CD8-positive, alpha-beta memory T cell (primary cell): Measurements from ENCODE around the gene EPB41L4A. TPM values are rescaled to one million over a fixed set of nuclear protein-coding genes. Genes with fewer than 3 reads are reported as not detected.

ENCODE experiments used
- CTCF ChIA-PET: fragments of 350-600 bp; sonication (Branson Sonifier 250); formaldehyde crosslinking; loops from one replicate; lab custom pipeline; 2021; ENCODE audit warnings: antibody characterized with exemption; lab: Charles Lee
- POLR2A ChIA-PET: fragments of 350-600 bp; sonication (Branson Sonifier 250); formaldehyde crosslinking; loops from one replicate; lab custom pipeline; 2021; ENCODE audit warnings: antibody characterized with exemption; lab: Charles Lee
- DNase-seq, 5 donors: peaks; one replicate each; pipeline versions ENCODE4 v3.0.0 to v3.0.0-alpha.2; 2020 to 2022; ENCODE audit warnings: mixed read lengths in 1 of 5
- H3K27ac ChIP-seq: one replicate; pipeline ENCODE4 v1.7.0; 2013; ENCODE audit warnings: low read depth, mild to moderate bottlenecking, low read length, moderate library complexity
- H3K27me3 ChIP-seq: 2 replicates; pipeline ENCODE4 v1.7.0; 2013; ENCODE audit warnings: low read length, mild to moderate bottlenecking; ENCODE audit not compliant: insufficient read depth, poor library complexity, severe bottlenecking
- H3K36me3 ChIP-seq: 2 replicates; pipeline ENCODE4 v1.7.0; 2013; ENCODE audit warnings: mild to moderate bottlenecking, low read length, moderate library complexity; ENCODE audit not compliant: insufficient read depth
- H3K4me1 ChIP-seq: 2 replicates; pipeline ENCODE4 v1.7.0; 2013; ENCODE audit warnings: mild to moderate bottlenecking, low read length, moderate library complexity; ENCODE audit not compliant: insufficient read depth
- H3K4me3 ChIP-seq: 2 replicates; pipeline ENCODE4 v1.7.0; 2013; ENCODE audit warnings: mild to moderate bottlenecking, low read length
- H3K9me3 ChIP-seq: 2 replicates; pipeline ENCODE4 v1.7.0; 2013; ENCODE audit warnings: mild to moderate bottlenecking, low read length
- H3K27ac Mint-ChIP-seq, 8 donors: one replicate each; pipeline ENCODE4 v1.8.0; 2020 to 2021; ENCODE audit warnings: mixed read lengths in 8 of 8, mild to moderate bottlenecking in 6 of 8, inconsistent platforms in 3 of 8, moderate library complexity in 3 of 8
- H3K27me3 Mint-ChIP-seq, 2 donors: one replicate each; pipeline ENCODE4 v1.8.0; 2020 to 2021; ENCODE audit warnings: mixed read lengths in 2 of 2, mild to moderate bottlenecking in 1 of 2, moderate library complexity in 1 of 2
- H3K36me3 Mint-ChIP-seq, 3 donors: one replicate each; pipeline ENCODE4 v1.8.0; 2020 to 2021; ENCODE audit warnings: mixed read lengths in 3 of 3, inconsistent platforms in 1 of 3, mild to moderate bottlenecking in 1 of 3
- H3K4me1 Mint-ChIP-seq, 3 donors: one replicate each; pipeline ENCODE4 v1.8.0; 2020 to 2021; ENCODE audit warnings: mixed read lengths in 3 of 3, inconsistent platforms in 1 of 3, mild to moderate bottlenecking in 1 of 3
- H3K4me3 Mint-ChIP-seq, 7 donors: one replicate each; pipeline ENCODE4 v1.8.0; 2020 to 2021; ENCODE audit warnings: mixed read lengths in 7 of 7, mild to moderate bottlenecking in 6 of 7, moderate library complexity in 4 of 7, inconsistent platforms in 2 of 7
- H3K9me3 Mint-ChIP-seq, 5 donors: one replicate each; pipeline ENCODE4 v1.8.0; 2020 to 2022; ENCODE audit warnings: mixed read lengths in 5 of 5, mild to moderate bottlenecking in 3 of 5, moderate library complexity in 2 of 5, inconsistent platforms in 1 of 5
- polyA plus RNA-seq: library from polyadenylated mRNA; unstranded; fragments of 300-500 nt; fragmentation: Illumina TruSeq; gene quantifications from one replicate; pipeline ENCODE4 v1.2.3, GENCODE V29; 2021
- total RNA-seq, 2 experiments: library from RNA; stranded (reverse); gene quantifications; one replicate each; pipeline ENCODE4 v1.2.3, GENCODE V29; 2021

Gene EPB41L4A
- total and polyA plus RNA-seq, 3 experiments from 2014 or later, result 0.04 to 0.45 (median 0.31) TPM

- DNase-seq, result no peak
- H3K4me3 ChIP-seq, result no peak overlapping the region
- no peak overlapping the region for H3K4me3 Mint-ChIP-seq
- H3K27ac ChIP-seq, result no peak overlapping the region
- no peaks in the 10 kb centered on the region for H3K4me1 ChIP-seq
- H3K27me3 ChIP-seq, result no peaks in the 10 kb centered on the region
- H3K9me3 Mint-ChIP-seq, result peaks cover 0 to 5% (median 4%) of the 10 kb centered on the region in 5 donors
- peaks cover 9 to 13% of the 10 kb centered on the region in 2 donors for H3K27me3 Mint-ChIP-seq
- no peaks in the 10 kb centered on the region for H3K4me1 Mint-ChIP-seq
- H3K36me3 ChIP-seq, result no peaks in the 10 kb centered on the region
- no peaks in the 10 kb centered on the region for H3K9me3 ChIP-seq
- peaks cover 0 to 2% (median 0%) of the 10 kb centered on the region in 3 donors for H3K36me3 Mint-ChIP-seq
- H3K27ac Mint-ChIP-seq, result no peak overlapping the region
- CTCF ChIA-PET, result no interaction called here
- POLR2A ChIA-PET, result no interaction called here
Observed at GRCh38 chr5:112116371-112116770, 302.7 kb downstream of the EPB41L4A start.

GRCh38 chr5:112113565-112113964 is 305.5 kb downstream of the EPB41L4A start:
- Mint-ChIP-seq H3K4me3 (no peak overlapping the region), H3K27me3 (peaks cover 8 to 11% of the 10 kb centered on the region in 2 donors), H3K27ac (no peak overlapping the region), H3K4me1 (no peaks in the 10 kb centered on the region), H3K36me3 (peaks cover 0 to 2% (median 0%) of the 10 kb centered on the region in 3 donors), H3K9me3 (peaks cover 0 to 2% (median 0%) of the 10 kb centered on the region in 5 donors)
- H3K36me3 ChIP-seq, result no peaks in the 10 kb centered on the region
- CTCF ChIA-PET, result no interaction called here
- H3K9me3 ChIP-seq, result no peaks in the 10 kb centered on the region
- POLR2A ChIA-PET, result no interaction called here
- no peak overlapping the region for H3K4me3 ChIP-seq
- no peaks in the 10 kb centered on the region for H3K4me1 ChIP-seq
- H3K27me3 ChIP-seq, result no peaks in the 10 kb centered on the region
- H3K27ac ChIP-seq, result no peak overlapping the region
- no peak for DNase-seq
